Liver (tissue), 9 donors: Measurements from ENCODE around the gene ZPLD1. TPM values are rescaled to one million over a fixed set of nuclear protein-coding genes. Genes with fewer than 3 reads are reported as not detected.

ENCODE experiments used
- DNase-seq: peaks from one replicate; pipeline ENCODE4 v3.0.0-alpha.2; 2017; ENCODE audit warnings: low spot score
- H3K27ac ChIP-seq, 2 donors: one replicate each; pipeline ENCODE4 v1.7.0; 2013; ENCODE audit warnings: inconsistent platforms in 2 of 2, low read length in 2 of 2, control low read depth in 1 of 2, low read depth in 1 of 2, mild to moderate bottlenecking in 1 of 2
- H3K27me3 ChIP-seq, 4 donors: one replicate each; pipeline versions ENCODE4 v1.6.1 to v1.7.0; 2013; ENCODE audit warnings: low read length in 3 of 4, inconsistent platforms in 1 of 4, mild to moderate bottlenecking in 1 of 4, moderate library complexity in 1 of 4; ENCODE audit not compliant: control insufficient read depth in 4 of 4, insufficient read depth in 4 of 4
- H3K36me3 ChIP-seq, 4 donors: one replicate each; pipeline versions ENCODE4 v1.6.1 to v1.7.0; 2013; ENCODE audit warnings: low read length in 3 of 4, mild to moderate bottlenecking in 3 of 4, low read depth in 1 of 4, moderate library complexity in 1 of 4; ENCODE audit not compliant: control insufficient read depth in 4 of 4, insufficient read depth in 3 of 4
- H3K4me1 ChIP-seq, 4 donors: one replicate each; pipeline versions ENCODE4 v1.6.1 to v1.7.0; 2013; ENCODE audit warnings: low read length in 3 of 4, mild to moderate bottlenecking in 3 of 4, moderate library complexity in 1 of 4; ENCODE audit not compliant: control insufficient read depth in 4 of 4, insufficient read depth in 4 of 4
- H3K4me3 ChIP-seq, 3 donors: one replicate each; pipeline versions ENCODE4 v1.6.1 to v1.7.0; 2013; ENCODE audit warnings: low read length in 3 of 3, control low read depth in 1 of 3, low read depth in 1 of 3, mild to moderate bottlenecking in 1 of 3
- H3K9ac ChIP-seq, 2 donors: one replicate each; pipeline ENCODE4 v1.7.0; 2013; ENCODE audit warnings: low read length in 2 of 2, mild to moderate bottlenecking in 2 of 2, moderate library complexity in 2 of 2, control low read depth in 1 of 2, low read depth in 1 of 2
- H3K9me3 ChIP-seq, 4 donors: one replicate each; pipeline versions ENCODE4 v1.6.1 to v1.7.0; 2013; ENCODE audit warnings: low read length in 3 of 4; ENCODE audit not compliant: control insufficient read depth in 4 of 4
- FOXA1 ChIP-seq: IDR thresholded peaks from 2 replicates; pipeline ENCODE4 v1.6.1; 2016; ENCODE audit warnings: antibody characterized with exemption
- FOXA2 ChIP-seq: IDR thresholded peaks from 2 replicates; pipeline ENCODE4 v1.6.1; 2016; ENCODE audit warnings: antibody characterized with exemption
- HNF4A ChIP-seq, 2 donors: conservative IDR thresholded peaks; 2 replicates each; pipeline ENCODE4 v1.6.1; 2016; ENCODE audit warnings: antibody characterized with exemption in 2 of 2, mild to moderate bottlenecking in 2 of 2
- HNF4G ChIP-seq: IDR thresholded peaks from 2 replicates; pipeline ENCODE4 v1.6.1; 2016; ENCODE audit warnings: antibody characterized with exemption
- JUND ChIP-seq, 2 donors: IDR thresholded peaks; 2 replicates each; pipeline ENCODE4 v1.6.1; 2016; ENCODE audit warnings: antibody characterized with exemption in 2 of 2
- NR2F2 ChIP-seq: IDR thresholded peaks from 2 replicates; pipeline ENCODE4 v1.6.1; 2016; ENCODE audit warnings: antibody characterized with exemption
- RAD21 ChIP-seq, 2 donors: IDR thresholded peaks; 2 replicates each; pipeline ENCODE4 v1.6.1; 2016; ENCODE audit warnings: antibody characterized with exemption in 2 of 2, mild to moderate bottlenecking in 2 of 2
- RXRA ChIP-seq, 2 donors: IDR thresholded peaks; 2 replicates each; pipeline ENCODE4 v1.6.1; 2017 to 2018; ENCODE audit warnings: antibody characterized with exemption in 2 of 2, mild to moderate bottlenecking in 1 of 2
- SP1 ChIP-seq: IDR thresholded peaks from 2 replicates; pipeline ENCODE4 v1.6.1; 2018; ENCODE audit warnings: antibody characterized with exemption, mild to moderate bottlenecking
- TAF1 ChIP-seq: conservative IDR thresholded peaks from 2 replicates; pipeline ENCODE4 v1.6.1; 2016; ENCODE audit warnings: antibody characterized with exemption, mild to moderate bottlenecking
- YY1 ChIP-seq: IDR thresholded peaks from 2 replicates; pipeline ENCODE4 v1.6.1; 2016; ENCODE audit warnings: antibody characterized with exemption, mild to moderate bottlenecking
- WGBS: extraction: QIAGEN DNeasy Blood & Tissue Kit; methylation state at CpG from one replicate; pipeline ENCODE4 v1.1.7; 2013; 5-methylcytosine and 5-hydroxymethylcytosine counted together
- polyA plus RNA-seq, 2 donors: library from polyadenylated mRNA; stranded (reverse) in 1 of 2; unstranded in 1 of 2; fragments of 200-250 nt in 1 of 2; fragments of >200 nt in 1 of 2; fragmentation: Nextera tagmentation in 1 of 2; extraction: Ambion mirVana in 1 of 2; gene quantifications; one replicate each; pipeline versions ENCODE4 v1.2.1 to v1.2.3, GENCODE V29; 2013 to 2015
- total RNA-seq, 2 donors: library from RNA; depleted of rRNA; stranded (reverse); fragments of >200 nt; gene quantifications; one replicate each; pipeline ENCODE4 v1.2.3, GENCODE V29; 2014
- TF ChIP-seq, protein P1 (sequence below): IDR thresholded peaks from 2 replicates; pipeline ENCODE4 v1.6.1; 2016; ENCODE audit warnings: antibody characterized with exemption
- TF ChIP-seq, protein P2 (sequence below): fragments of 150-350 bp; IDR thresholded peaks from 2 replicates; pipeline ENCODE4 v1.5.1; 2017; ENCODE audit warnings: improper control_type of control experiment, low read depth, low read length; ENCODE audit not compliant: missing input control
- TF ChIP-seq, protein P3 (sequence below): IDR thresholded peaks from 2 replicates; pipeline ENCODE4 v1.6.1; 2016; ENCODE audit warnings: antibody characterized with exemption
- TF ChIP-seq, protein P4 (sequence below): IDR thresholded peaks from 2 replicates; pipeline ENCODE4 v1.6.1; 2016; ENCODE audit warnings: antibody characterized with exemption, mild to moderate bottlenecking
- TF ChIP-seq, protein P5 (sequence below): IDR thresholded peaks from 2 replicates; pipeline ENCODE4 v1.6.1; 2016; ENCODE audit warnings: antibody characterized with exemption
- donor health status: healthy.
- donor health status: healthy.
- donor health status: healthy.
- donor health status: healthy.
- donor health status: healthy.

ZPLD1 gene
- total and polyA plus RNA-seq, 4 donors = 0.03 to 0.23 (median 0.07) TPM

DNA sequence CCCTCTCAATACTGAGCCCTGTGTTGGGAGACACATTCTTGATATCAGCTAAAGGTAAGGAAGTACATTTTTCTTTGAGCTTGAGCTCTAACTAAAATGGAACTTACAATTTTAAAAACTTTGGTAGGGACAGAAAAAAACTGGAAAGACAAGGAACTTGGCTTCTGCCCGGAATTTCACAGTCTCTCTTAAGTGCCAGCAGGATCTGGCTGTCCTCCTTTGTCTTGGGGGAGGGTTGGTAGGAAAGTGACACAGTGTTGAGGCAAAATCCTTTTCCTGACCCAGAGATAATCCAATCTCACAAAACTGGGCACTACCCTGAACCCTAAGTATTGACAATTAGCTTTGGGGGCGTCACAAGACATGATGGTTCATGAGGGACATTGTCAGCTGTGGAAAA lies 45.3 kb downstream of the ZPLD1 start (continued):
- TF ChIP-seq, protein P1, sequence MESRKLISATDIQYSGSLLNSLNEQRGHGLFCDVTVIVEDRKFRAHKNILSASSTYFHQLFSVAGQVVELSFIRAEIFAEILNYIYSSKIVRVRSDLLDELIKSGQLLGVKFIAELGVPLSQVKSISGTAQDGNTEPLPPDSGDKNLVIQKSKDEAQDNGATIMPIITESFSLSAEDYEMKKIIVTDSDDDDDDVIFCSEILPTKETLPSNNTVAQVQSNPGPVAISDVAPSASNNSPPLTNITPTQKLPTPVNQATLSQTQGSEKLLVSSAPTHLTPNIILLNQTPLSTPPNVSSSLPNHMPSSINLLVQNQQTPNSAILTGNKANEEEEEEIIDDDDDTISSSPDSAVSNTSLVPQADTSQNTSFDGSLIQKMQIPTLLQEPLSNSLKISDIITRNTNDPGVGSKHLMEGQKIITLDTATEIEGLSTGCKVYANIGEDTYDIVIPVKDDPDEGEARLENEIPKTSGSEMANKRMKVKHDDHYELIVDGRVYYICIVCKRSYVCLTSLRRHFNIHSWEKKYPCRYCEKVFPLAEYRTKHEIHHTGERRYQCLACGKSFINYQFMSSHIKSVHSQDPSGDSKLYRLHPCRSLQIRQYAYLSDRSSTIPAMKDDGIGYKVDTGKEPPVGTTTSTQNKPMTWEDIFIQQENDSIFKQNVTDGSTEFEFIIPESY = no peak

DNA sequence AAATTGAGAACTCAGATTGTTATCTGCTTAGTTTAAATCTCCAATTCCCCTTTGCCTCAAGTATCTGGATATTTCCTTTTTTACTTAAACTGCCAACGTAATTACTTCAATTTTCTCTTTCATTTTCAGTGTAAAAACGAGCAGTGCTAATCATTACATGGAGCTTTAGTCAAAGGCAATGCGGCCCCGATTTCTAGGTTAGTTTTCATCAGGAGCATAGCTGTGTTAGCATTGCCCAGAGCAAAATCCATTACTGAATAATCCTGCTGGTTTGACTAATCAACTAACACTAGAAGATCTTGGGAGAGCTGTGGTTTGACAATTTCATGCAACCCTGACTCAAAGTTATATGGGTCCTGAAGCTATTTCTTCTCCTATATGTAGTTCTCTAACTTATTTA lies 46.2 kb downstream of the ZPLD1 start:
- TF ChIP-seq, protein P2, sequence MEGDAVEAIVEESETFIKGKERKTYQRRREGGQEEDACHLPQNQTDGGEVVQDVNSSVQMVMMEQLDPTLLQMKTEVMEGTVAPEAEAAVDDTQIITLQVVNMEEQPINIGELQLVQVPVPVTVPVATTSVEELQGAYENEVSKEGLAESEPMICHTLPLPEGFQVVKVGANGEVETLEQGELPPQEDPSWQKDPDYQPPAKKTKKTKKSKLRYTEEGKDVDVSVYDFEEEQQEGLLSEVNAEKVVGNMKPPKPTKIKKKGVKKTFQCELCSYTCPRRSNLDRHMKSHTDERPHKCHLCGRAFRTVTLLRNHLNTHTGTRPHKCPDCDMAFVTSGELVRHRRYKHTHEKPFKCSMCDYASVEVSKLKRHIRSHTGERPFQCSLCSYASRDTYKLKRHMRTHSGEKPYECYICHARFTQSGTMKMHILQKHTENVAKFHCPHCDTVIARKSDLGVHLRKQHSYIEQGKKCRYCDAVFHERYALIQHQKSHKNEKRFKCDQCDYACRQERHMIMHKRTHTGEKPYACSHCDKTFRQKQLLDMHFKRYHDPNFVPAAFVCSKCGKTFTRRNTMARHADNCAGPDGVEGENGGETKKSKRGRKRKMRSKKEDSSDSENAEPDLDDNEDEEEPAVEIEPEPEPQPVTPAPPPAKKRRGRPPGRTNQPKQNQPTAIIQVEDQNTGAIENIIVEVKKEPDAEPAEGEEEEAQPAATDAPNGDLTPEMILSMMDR = no peak
- TF ChIP-seq SP1 (no peak), FOXA2 (no peak), JUND (IDR thresholded peaks at IDR 0.05) (no peak), NR2F2 (no peak), RAD21 (IDR thresholded peaks at IDR 0.05) (no peak), TAF1 (no peak), RXRA (IDR thresholded peaks at IDR 0.05) (no peak), HNF4A (conservative IDR thresholded peaks at IDR 0.05) (no peak), HNF4G (no peak), YY1 (no peak), FOXA1 (no peak)
- TF ChIP-seq, protein P1 = no peak
- TF ChIP-seq, protein P3, sequence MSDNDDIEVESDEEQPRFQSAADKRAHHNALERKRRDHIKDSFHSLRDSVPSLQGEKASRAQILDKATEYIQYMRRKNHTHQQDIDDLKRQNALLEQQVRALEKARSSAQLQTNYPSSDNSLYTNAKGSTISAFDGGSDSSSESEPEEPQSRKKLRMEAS = no peak
- TF ChIP-seq, protein P4, sequence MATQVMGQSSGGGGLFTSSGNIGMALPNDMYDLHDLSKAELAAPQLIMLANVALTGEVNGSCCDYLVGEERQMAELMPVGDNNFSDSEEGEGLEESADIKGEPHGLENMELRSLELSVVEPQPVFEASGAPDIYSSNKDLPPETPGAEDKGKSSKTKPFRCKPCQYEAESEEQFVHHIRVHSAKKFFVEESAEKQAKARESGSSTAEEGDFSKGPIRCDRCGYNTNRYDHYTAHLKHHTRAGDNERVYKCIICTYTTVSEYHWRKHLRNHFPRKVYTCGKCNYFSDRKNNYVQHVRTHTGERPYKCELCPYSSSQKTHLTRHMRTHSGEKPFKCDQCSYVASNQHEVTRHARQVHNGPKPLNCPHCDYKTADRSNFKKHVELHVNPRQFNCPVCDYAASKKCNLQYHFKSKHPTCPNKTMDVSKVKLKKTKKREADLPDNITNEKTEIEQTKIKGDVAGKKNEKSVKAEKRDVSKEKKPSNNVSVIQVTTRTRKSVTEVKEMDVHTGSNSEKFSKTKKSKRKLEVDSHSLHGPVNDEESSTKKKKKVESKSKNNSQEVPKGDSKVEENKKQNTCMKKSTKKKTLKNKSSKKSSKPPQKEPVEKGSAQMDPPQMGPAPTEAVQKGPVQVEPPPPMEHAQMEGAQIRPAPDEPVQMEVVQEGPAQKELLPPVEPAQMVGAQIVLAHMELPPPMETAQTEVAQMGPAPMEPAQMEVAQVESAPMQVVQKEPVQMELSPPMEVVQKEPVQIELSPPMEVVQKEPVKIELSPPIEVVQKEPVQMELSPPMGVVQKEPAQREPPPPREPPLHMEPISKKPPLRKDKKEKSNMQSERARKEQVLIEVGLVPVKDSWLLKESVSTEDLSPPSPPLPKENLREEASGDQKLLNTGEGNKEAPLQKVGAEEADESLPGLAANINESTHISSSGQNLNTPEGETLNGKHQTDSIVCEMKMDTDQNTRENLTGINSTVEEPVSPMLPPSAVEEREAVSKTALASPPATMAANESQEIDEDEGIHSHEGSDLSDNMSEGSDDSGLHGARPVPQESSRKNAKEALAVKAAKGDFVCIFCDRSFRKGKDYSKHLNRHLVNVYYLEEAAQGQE = no peak
- TF ChIP-seq, protein P5, sequence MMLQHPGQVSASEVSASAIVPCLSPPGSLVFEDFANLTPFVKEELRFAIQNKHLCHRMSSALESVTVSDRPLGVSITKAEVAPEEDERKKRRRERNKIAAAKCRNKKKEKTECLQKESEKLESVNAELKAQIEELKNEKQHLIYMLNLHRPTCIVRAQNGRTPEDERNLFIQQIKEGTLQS = no peak
- Histone ChIP-seq H3K9ac (no peak overlapping the region), H3K27me3 (no peaks in the 10 kb centered on the region), H3K27ac (no peak overlapping the region), H3K36me3 (no peaks in the 10 kb centered on the region), H3K4me3 (no peak overlapping the region), H3K9me3 (no peaks in the 10 kb centered on the region), H3K4me1 (no peaks in the 10 kb centered on the region)
- WGBS = 75% methylated on average over 4 of the region's 4 CpGs
- DNase-seq = no peak
